HEK293 (cell line): Measurements from ENCODE around the gene CD69.

Source experiments
- SALL2 ChIP-seq: fragments of 450-650 bp; formaldehyde crosslinking; IDR thresholded peaks from 2 replicates; pipeline ENCODE4 v1.5.0; 2017; ENCODE audit warnings: missing biosample characterization, mild to moderate bottlenecking, missing genetic modification characterization, borderline replicate concordance
- ZBTB20 ChIP-seq: fragments of 450-650 bp; formaldehyde crosslinking; IDR thresholded peaks from 2 replicates; pipeline ENCODE4 v1.5.1; 2016; ENCODE audit warnings: missing biosample characterization, missing genetic modification characterization
- ZBTB21 ChIP-seq: fragments of 450-650 bp; formaldehyde crosslinking; IDR thresholded peaks from 2 replicates; pipeline ENCODE4 v1.5.1; 2017; ENCODE audit warnings: missing biosample characterization, missing genetic modification characterization
- ZNF248 ChIP-seq: fragments of 450-650 bp; formaldehyde crosslinking; IDR thresholded peaks from 2 replicates; pipeline ENCODE4 v1.5.1; 2017; ENCODE audit warnings: missing biosample characterization, missing genetic modification characterization
- ZNF747 ChIP-seq: fragments of 450-650 bp; formaldehyde crosslinking; IDR thresholded peaks from 2 replicates; pipeline ENCODE4 v1.5.1; 2016; ENCODE audit warnings: missing biosample characterization, missing genetic modification characterization
- ZSCAN5A ChIP-seq: fragments of 450-650 bp; formaldehyde crosslinking; IDR thresholded peaks from 2 replicates; pipeline ENCODE4 v1.5.1; 2016; ENCODE audit warnings: missing biosample characterization, missing genetic modification characterization
- TF ChIP-seq, protein P1 (sequence below): fragments of 450-650 bp; formaldehyde crosslinking; IDR thresholded peaks from 2 replicates; pipeline ENCODE4 v1.5.1; 2016; ENCODE audit warnings: missing biosample characterization, missing genetic modification characterization

DNA sequence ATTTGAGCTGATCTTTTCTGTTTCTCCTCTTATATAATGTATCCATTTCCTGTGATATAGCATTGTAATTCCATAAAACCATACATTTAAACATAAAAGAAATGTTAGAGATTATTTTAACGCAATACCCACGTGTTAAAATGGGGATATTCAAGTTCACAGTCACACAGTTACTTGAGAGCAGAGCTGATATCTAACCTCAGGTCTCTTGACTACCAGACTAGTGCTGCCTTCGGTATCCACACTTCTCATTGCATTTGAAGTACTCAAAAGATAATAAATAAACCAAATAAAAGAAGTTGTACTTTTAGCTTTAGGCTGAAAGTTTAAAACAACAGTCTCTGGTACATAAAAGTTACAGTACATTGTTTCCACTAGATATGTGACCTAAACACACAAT is 30.7 kb downstream of the CD69 start:
- TF ChIP-seq ZBTB20 (no peak), ZNF747 (tag by site-specific recombination) (no peak), SALL2 (tag by site-specific recombination) (no peak), ZSCAN5A (no peak), ZNF248 (tag by site-specific recombination) (no peak), ZBTB21 (tag by site-specific recombination) (no peak)
- TF ChIP-seq, protein P1, sequence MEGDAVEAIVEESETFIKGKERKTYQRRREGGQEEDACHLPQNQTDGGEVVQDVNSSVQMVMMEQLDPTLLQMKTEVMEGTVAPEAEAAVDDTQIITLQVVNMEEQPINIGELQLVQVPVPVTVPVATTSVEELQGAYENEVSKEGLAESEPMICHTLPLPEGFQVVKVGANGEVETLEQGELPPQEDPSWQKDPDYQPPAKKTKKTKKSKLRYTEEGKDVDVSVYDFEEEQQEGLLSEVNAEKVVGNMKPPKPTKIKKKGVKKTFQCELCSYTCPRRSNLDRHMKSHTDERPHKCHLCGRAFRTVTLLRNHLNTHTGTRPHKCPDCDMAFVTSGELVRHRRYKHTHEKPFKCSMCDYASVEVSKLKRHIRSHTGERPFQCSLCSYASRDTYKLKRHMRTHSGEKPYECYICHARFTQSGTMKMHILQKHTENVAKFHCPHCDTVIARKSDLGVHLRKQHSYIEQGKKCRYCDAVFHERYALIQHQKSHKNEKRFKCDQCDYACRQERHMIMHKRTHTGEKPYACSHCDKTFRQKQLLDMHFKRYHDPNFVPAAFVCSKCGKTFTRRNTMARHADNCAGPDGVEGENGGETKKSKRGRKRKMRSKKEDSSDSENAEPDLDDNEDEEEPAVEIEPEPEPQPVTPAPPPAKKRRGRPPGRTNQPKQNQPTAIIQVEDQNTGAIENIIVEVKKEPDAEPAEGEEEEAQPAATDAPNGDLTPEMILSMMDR (tag by site-specific recombination): no peak
